AG04450 (cell line): ENCODE data around the gene ATG7. TPM values are rescaled to one million over a fixed set of nuclear protein-coding genes. Genes with fewer than 3 reads are reported as not detected.
"Not testable (repeated sequence)": the region's sequence is repeated elsewhere in the genome, so short reads cannot be mapped to it uniquely, and the experiment has no call there.

Experiments
- CTCF ChIA-PET: fragments of 300-600, 350-600 bp; formaldehyde crosslinking; extraction: SDS; loops from one replicate; lab custom pipeline; 2022; ENCODE audit warnings: antibody characterized with exemption, inconsistent platforms; lab: Charles Lee
- POLR2A ChIA-PET: fragments of 350-600 bp; formaldehyde crosslinking; extraction: SDS; loops from one replicate; lab custom pipeline; 2021; ENCODE audit warnings: antibody characterized with exemption, inconsistent platforms; lab: Yijun Ruan, JAX
- DNase-seq: peaks from one replicate; pipeline ENCODE4 v3.0.0-alpha.2; 2011; ENCODE audit warnings: low read depth, low spot score
- H3K27ac ChIP-seq: one replicate; pipeline ENCODE4 v1.5.1; 2012; ENCODE audit warnings: low read depth, low read length, control low read depth
- H3K27me3 ChIP-seq: one replicate; pipeline ENCODE4 v1.6.0; 2012; ENCODE audit warnings: low read length; ENCODE audit not compliant: control insufficient read depth, insufficient read depth
- H3K4me3 ChIP-seq: 2 replicates; pipeline ENCODE4 v1.5.1; 2011; ENCODE audit warnings: mild to moderate bottlenecking, low read depth, low read length, control low read depth
- H3K9me3 ChIP-seq: 2 replicates; pipeline ENCODE4 v1.5.1; 2012; ENCODE audit warnings: low read length; ENCODE audit not compliant: control insufficient read depth, insufficient read depth
- CTCF ChIP-seq: IDR thresholded peaks from 2 replicates; pipeline ENCODE4 v1.5.1; 2011; ENCODE audit warnings: low read depth, low read length, control low read depth, inconsistent platforms
- polyA plus RNA-seq: library from polyadenylated mRNA; depleted of rRNA; stranded (reverse); fragments of >200 nt; gene quantifications from 2 replicates; pipeline ENCODE4 v1.2.3, GENCODE V29; 2011

Gene ATG7
- polyA plus RNA-seq, 1 experiment, result 51.7 TPM

DNA sequence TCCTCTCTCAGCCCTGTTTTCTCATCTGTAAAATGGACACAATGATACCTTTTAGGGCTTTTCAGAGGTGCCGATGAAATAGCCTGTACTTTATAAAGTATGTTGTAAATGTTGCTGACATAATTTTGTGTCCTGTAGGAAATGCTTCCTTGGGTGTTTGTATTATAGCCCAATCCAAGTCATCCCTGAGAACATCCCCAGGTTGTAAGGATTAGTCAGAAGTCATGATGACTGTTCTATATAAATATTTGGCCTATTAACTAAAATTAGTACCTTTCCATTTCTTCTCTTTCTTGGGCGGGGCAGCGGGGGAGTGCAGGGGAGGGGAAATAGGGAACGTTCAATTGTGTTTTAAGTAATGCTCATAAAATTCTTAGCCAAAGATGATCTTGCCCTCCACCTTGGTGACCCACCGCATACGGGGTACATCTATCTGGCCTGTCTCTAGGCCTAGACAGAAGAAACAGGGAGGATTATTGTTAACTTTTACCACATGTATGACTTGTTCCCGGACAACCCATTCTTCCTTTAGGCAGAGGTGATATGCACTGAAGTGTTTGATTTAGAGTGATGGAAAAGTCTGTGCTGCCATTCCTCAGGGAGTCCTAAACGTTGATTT, 250.9 kb downstream of the ATG7 start:
- H3K9me3 ChIP-seq, result no peaks in the 10 kb centered on the region; the same call in 1 of the 2 replicates
- ChIA-PET CTCF (interaction anchor here (0.7 kb wide), 1 partner anchor 128 kb away, joined by 3 read pairs; no protein-coding TSS in a partner anchor), POLR2A (no interaction called here)
- TF ChIP-seq CTCF, result no peak
- DNase-seq, result no peak
- H3K27me3 ChIP-seq, result no peaks in the 10 kb centered on the region
- H3K27ac ChIP-seq, result no peak overlapping the region
- no peak overlapping the region for H3K4me3 ChIP-seq

GRCh38 chr3:11523572-11524101, 251.4 kb downstream of the ATG7 start:
- no peaks in the 10 kb centered on the region for H3K27me3 ChIP-seq
- no peak overlapping the region for H3K4me3 ChIP-seq
- CTCF ChIA-PET, result interaction anchor here (0.7 kb wide), 1 partner anchor 145 kb away, joined by 3 read pairs; no protein-coding TSS in a partner anchor
- no peak for TF ChIP-seq CTCF
- no peak for DNase-seq
- H3K9me3 ChIP-seq, result no peaks in the 10 kb centered on the region; the same call in 1 of the 2 replicates
- POLR2A ChIA-PET, result no interaction called here
- no peak overlapping the region for H3K27ac ChIP-seq

DNA sequence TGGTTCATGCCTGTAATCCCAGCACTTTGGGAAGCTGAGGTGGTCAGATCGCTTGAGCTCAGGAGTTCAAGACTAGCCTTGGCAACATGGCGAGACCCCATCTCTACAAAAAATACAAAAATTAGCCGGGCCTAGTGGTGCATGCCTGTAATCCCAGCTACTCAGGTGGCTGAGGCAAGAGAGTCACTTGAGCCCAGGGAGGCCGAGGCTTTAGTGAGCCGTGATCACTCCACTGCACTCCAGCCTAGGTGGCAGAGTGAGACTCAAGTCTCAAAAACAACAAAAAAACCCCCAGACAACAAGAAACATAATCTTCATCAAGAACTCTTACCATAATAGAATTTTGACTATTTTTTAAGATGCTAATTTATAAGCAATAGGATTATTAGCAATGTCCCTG, 253.9 kb downstream of the ATG7 start:
- POLR2A ChIA-PET, H3K9me3 ChIP-seq, CTCF ChIA-PET, DNase-seq, H3K4me3 ChIP-seq, H3K27ac ChIP-seq, H3K27me3 ChIP-seq: not testable (repeated sequence)

DNA sequence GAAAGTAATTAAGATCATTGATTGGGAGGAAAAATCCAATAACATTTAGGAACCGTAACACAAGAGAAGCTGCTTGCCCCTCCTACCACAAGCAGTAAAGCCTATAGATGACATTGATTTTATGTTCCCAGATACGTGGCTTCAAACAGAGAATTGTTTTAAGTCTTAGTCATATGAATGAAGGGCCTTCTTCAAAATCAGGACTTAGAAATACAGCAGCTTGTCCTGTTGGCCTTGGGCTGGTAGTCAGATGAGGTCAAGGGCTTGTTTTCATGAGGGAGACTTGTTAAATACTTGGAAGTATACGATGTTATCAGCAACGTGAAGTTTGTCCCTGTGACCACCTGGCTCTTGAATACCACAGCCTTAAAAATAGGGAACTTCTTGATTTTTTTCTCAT, 257.1 kb downstream of the ATG7 start:
- Histone ChIP-seq H3K4me3 (no peak overlapping the region), H3K9me3 (no peaks in the 10 kb centered on the region), H3K27ac (peak overlapping the region; percentile 91), H3K27me3 (no peaks in the 10 kb centered on the region)
- ChIA-PET POLR2A (no interaction called here), CTCF (no interaction called here)
- DNase-seq, result no peak
- no peak for TF ChIP-seq CTCF

DNA sequence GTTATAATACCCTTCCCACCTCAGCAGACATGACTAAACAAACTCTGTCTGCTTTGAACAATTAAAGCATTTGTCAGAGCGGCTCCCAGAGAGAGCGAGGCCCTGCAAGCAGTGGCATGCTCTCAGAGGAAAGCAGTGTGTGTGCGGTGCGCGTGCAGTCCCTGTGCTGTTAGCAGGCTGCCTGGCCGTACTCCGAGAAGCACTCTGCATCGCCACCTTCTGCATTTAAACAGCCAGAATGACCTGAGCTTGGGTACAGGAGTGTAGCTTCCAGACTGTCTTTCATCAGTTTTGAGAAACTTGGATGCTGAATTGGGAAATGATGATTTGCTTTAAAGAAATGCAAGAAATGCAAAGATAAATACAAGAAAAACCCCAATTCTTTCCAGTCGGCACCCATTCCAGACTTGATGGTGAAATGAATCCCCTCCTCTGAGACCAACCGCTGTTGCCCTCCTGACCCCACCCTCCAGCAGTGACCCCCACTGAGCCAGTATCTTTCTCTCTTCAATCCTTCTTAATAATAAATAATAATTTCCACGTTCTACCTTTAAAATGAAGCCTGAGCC, 258.0 kb downstream of the ATG7 start:
- no peak overlapping the region for H3K4me3 ChIP-seq
- POLR2A ChIA-PET, result interaction anchor here (0.6 to 1.0 kb wide), 6 partner anchors 15 to 113 kb away, joined by 3 to 9 read pairs (median 4); no protein-coding TSS in a partner anchor
- no peaks in the 10 kb centered on the region for H3K27me3 ChIP-seq
- CTCF ChIA-PET, result no interaction called here
- peak overlapping the region; percentile 91 for H3K27ac ChIP-seq
- DNase-seq, result peak; percentile 94
- no peaks in the 10 kb centered on the region; the same call in 1 of the 2 replicates for H3K9me3 ChIP-seq
- TF ChIP-seq CTCF, result peak; percentile 29; the same call in 1 of the 2 replicates
